NCI-H526 treated with DMSO at 0.1 percent for 48 hours (cell line): Measurements from ENCODE around the gene UBA3.

Experiments
- DNase-seq: peaks from one replicate; lab custom pipeline; 2025; lab: John Stamatoyannopoulos, UW

Gene UBA3

GRCh38 chr3:69080233-69080920 is at the start of gene UBA3:
TSS of gene UBA3 (minus strand) at chr3:69080365. CDS start at chr3:69080353, 12 bp downstream.
- peak; percentile 51 for DNase-seq

- no peak for DNase-seq
Observed at GRCh38 chr3:69129531-69129930, 49.4 kb upstream of the UBA3 start.

GRCh38 chr3:69128509-69128908 is 48.3 kb upstream of the UBA3 start:
- DNase-seq, result no peak

GRCh38 chr3:69126999-69127398 is 46.8 kb upstream of the UBA3 start:
- DNase-seq, result no peak

GRCh38 chr3:69126216-69126615 is 46.1 kb upstream of the UBA3 start:
- DNase-seq, result no peak

GRCh38 chr3:69122403-69122802 is 42.2 kb upstream of the UBA3 start, which contains the start of gene LMOD3:
TSS of gene LMOD3 (minus strand) at chr3:69122595. CDS start at chr3:69122386, 209 bp downstream.
- no peak for DNase-seq

GRCh38 chr3:69121950-69122349 is 41.8 kb upstream of the UBA3 start:
- DNase-seq, result no peak

- DNase-seq, result no peak
Observed at GRCh38 chr3:69121513-69121912, 41.3 kb upstream of the UBA3 start.

GRCh38 chr3:69120879-69121464 is 40.8 kb upstream of the UBA3 start:
- DNase-seq, result peak; percentile 51

- no peak for DNase-seq
Observed at GRCh38 chr3:69119681-69120080, 39.5 kb upstream of the UBA3 start.

GRCh38 chr3:69119138-69119537 is 39.0 kb upstream of the UBA3 start:
- no peak for DNase-seq

GRCh38 chr3:69118555-69118954 is 38.4 kb upstream of the UBA3 start:
- DNase-seq, result no peak

- DNase-seq, result peak; percentile 69
Observed at GRCh38 chr3:69116897-69117296, 36.7 kb upstream of the UBA3 start.

GRCh38 chr3:69116162-69116561 is 36.0 kb upstream of the UBA3 start:
- DNase-seq, result no peak

GRCh38 chr3:69115731-69116130 is 35.6 kb upstream of the UBA3 start:
- no peak for DNase-seq

- DNase-seq, result no peak
Observed at GRCh38 chr3:69113536-69113935, 33.4 kb upstream of the UBA3 start.

- no peak for DNase-seq
Observed at GRCh38 chr3:69110941-69111546, 30.9 kb upstream of the UBA3 start.

GRCh38 chr3:69108811-69109210 is 28.6 kb upstream of the UBA3 start:
- no peak for DNase-seq

GRCh38 chr3:69107841-69108240 is 27.7 kb upstream of the UBA3 start:
- DNase-seq, result no peak

GRCh38 chr3:69105320-69105719 is 25.2 kb upstream of the UBA3 start:
- no peak for DNase-seq

- no peak for DNase-seq
Observed at GRCh38 chr3:69104586-69104985, 24.4 kb upstream of the UBA3 start.

GRCh38 chr3:69103123-69103522 is 23.0 kb upstream of the UBA3 start:
- no peak for DNase-seq

GRCh38 chr3:69102384-69102783 is 22.2 kb upstream of the UBA3 start:
- DNase-seq, result no peak
